Liver (tissue), 9 donors: ENCODE results near the gene ETV6. TPM values are rescaled to one million over a fixed set of nuclear protein-coding genes. Genes with fewer than 3 reads are reported as not detected.

Source experiments
- DNase-seq: peaks from one replicate; pipeline ENCODE4 v3.0.0-alpha.2; 2017; ENCODE audit warnings: low spot score
- H3K27ac ChIP-seq, 2 donors: one replicate each; pipeline ENCODE4 v1.7.0; 2013; ENCODE audit warnings: inconsistent platforms in 2 of 2, low read length in 2 of 2, control low read depth in 1 of 2, low read depth in 1 of 2, mild to moderate bottlenecking in 1 of 2
- H3K27me3 ChIP-seq, 4 donors: one replicate each; pipeline versions ENCODE4 v1.6.1 to v1.7.0; 2013; ENCODE audit warnings: low read length in 3 of 4, inconsistent platforms in 1 of 4, mild to moderate bottlenecking in 1 of 4, moderate library complexity in 1 of 4; ENCODE audit not compliant: control insufficient read depth in 4 of 4, insufficient read depth in 4 of 4
- H3K36me3 ChIP-seq, 4 donors: one replicate each; pipeline versions ENCODE4 v1.6.1 to v1.7.0; 2013; ENCODE audit warnings: low read length in 3 of 4, mild to moderate bottlenecking in 3 of 4, low read depth in 1 of 4, moderate library complexity in 1 of 4; ENCODE audit not compliant: control insufficient read depth in 4 of 4, insufficient read depth in 3 of 4
- H3K4me1 ChIP-seq, 4 donors: one replicate each; pipeline versions ENCODE4 v1.6.1 to v1.7.0; 2013; ENCODE audit warnings: low read length in 3 of 4, mild to moderate bottlenecking in 3 of 4, moderate library complexity in 1 of 4; ENCODE audit not compliant: control insufficient read depth in 4 of 4, insufficient read depth in 4 of 4
- H3K4me3 ChIP-seq, 3 donors: one replicate each; pipeline versions ENCODE4 v1.6.1 to v1.7.0; 2013; ENCODE audit warnings: low read length in 3 of 3, control low read depth in 1 of 3, low read depth in 1 of 3, mild to moderate bottlenecking in 1 of 3
- H3K9ac ChIP-seq, 2 donors: one replicate each; pipeline ENCODE4 v1.7.0; 2013; ENCODE audit warnings: low read length in 2 of 2, mild to moderate bottlenecking in 2 of 2, moderate library complexity in 2 of 2, control low read depth in 1 of 2, low read depth in 1 of 2
- H3K9me3 ChIP-seq, 4 donors: one replicate each; pipeline versions ENCODE4 v1.6.1 to v1.7.0; 2013; ENCODE audit warnings: low read length in 3 of 4; ENCODE audit not compliant: control insufficient read depth in 4 of 4
- ATF3 ChIP-seq: IDR thresholded peaks from 2 replicates; pipeline ENCODE4 v1.6.1; 2016; ENCODE audit warnings: antibody characterized with exemption
- CTCF ChIP-seq: fragments of 150-350 bp; IDR thresholded peaks from 2 replicates; pipeline ENCODE4 v1.5.1; 2017; ENCODE audit warnings: improper control_type of control experiment, low read depth, low read length; ENCODE audit not compliant: missing input control
- FOXA1 ChIP-seq: IDR thresholded peaks from 2 replicates; pipeline ENCODE4 v1.6.1; 2016; ENCODE audit warnings: antibody characterized with exemption
- FOXA2 ChIP-seq: IDR thresholded peaks from 2 replicates; pipeline ENCODE4 v1.6.1; 2016; ENCODE audit warnings: antibody characterized with exemption
- GABPA ChIP-seq, 2 donors: IDR thresholded peaks in 1 of 2; conservative IDR thresholded peaks in 1 of 2; 2 replicates each; pipeline ENCODE4 v1.6.1; 2016; ENCODE audit warnings: antibody characterized with exemption in 2 of 2, mild to moderate bottlenecking in 1 of 2, moderate library complexity in 1 of 2
- HNF4A ChIP-seq, 2 donors: conservative IDR thresholded peaks; 2 replicates each; pipeline ENCODE4 v1.6.1; 2016; ENCODE audit warnings: antibody characterized with exemption in 2 of 2, mild to moderate bottlenecking in 2 of 2
- HNF4G ChIP-seq: IDR thresholded peaks from 2 replicates; pipeline ENCODE4 v1.6.1; 2016; ENCODE audit warnings: antibody characterized with exemption
- NR2F2 ChIP-seq: IDR thresholded peaks from 2 replicates; pipeline ENCODE4 v1.6.1; 2016; ENCODE audit warnings: antibody characterized with exemption
- REST ChIP-seq: IDR thresholded peaks from 2 replicates; pipeline ENCODE4 v1.6.1; 2016; ENCODE audit warnings: antibody characterized with exemption, mild to moderate bottlenecking
- SP1 ChIP-seq: IDR thresholded peaks from 2 replicates; pipeline ENCODE4 v1.6.1; 2018; ENCODE audit warnings: antibody characterized with exemption, mild to moderate bottlenecking
- TAF1 ChIP-seq: conservative IDR thresholded peaks from 2 replicates; pipeline ENCODE4 v1.6.1; 2016; ENCODE audit warnings: antibody characterized with exemption, mild to moderate bottlenecking
- YY1 ChIP-seq: IDR thresholded peaks from 2 replicates; pipeline ENCODE4 v1.6.1; 2016; ENCODE audit warnings: antibody characterized with exemption, mild to moderate bottlenecking
- ZBTB33 ChIP-seq: IDR thresholded peaks from 2 replicates; pipeline ENCODE4 v1.6.1; 2016; ENCODE audit warnings: antibody characterized with exemption
- WGBS: extraction: QIAGEN DNeasy Blood & Tissue Kit; methylation state at CpG from one replicate; pipeline ENCODE4 v1.1.7; 2013; 5-methylcytosine and 5-hydroxymethylcytosine counted together
- polyA plus RNA-seq, 2 donors: library from polyadenylated mRNA; stranded (reverse) in 1 of 2; unstranded in 1 of 2; fragments of 200-250 nt in 1 of 2; fragments of >200 nt in 1 of 2; fragmentation: Nextera tagmentation in 1 of 2; extraction: Ambion mirVana in 1 of 2; gene quantifications; one replicate each; pipeline versions ENCODE4 v1.2.1 to v1.2.3, GENCODE V29; 2013 to 2015
- total RNA-seq, 2 donors: library from RNA; depleted of rRNA; stranded (reverse); fragments of >200 nt; gene quantifications; one replicate each; pipeline ENCODE4 v1.2.3, GENCODE V29; 2014
- donor health status: healthy.
- donor health status: healthy.
- donor health status: healthy.
- donor health status: healthy.
- donor health status: healthy.

The ETV6 gene
- total and polyA plus RNA-seq, 4 donors = 2.0 to 6.2 (median 3.5) TPM

GRCh38 chr12:11693067-11693466 is 43.6 kb downstream of the ETV6 start:
- Histone ChIP-seq H3K4me1 (peaks cover 2 to 25% (median 16%) of the 10 kb centered on the region in 4 donors), H3K27ac (no peak overlapping the region), H3K27me3 (no peaks in the 10 kb centered on the region), H3K9ac (no peak overlapping the region), H3K4me3 (no peak overlapping the region), H3K9me3 (no peaks in the 10 kb centered on the region), H3K36me3 (no peaks in the 10 kb centered on the region)
- no peak for DNase-seq
- TF ChIP-seq REST (no peak), TAF1 (no peak), HNF4G (no peak), CTCF (no peak), GABPA (IDR thresholded peaks at IDR 0.05 in 1 of 2, conservative IDR thresholded peaks at IDR 0.05 in 1 of 2) (no peak), FOXA1 (no peak), NR2F2 (no peak), HNF4A (conservative IDR thresholded peaks at IDR 0.05) (no peak), SP1 (no peak), ATF3 (no peak), YY1 (no peak), FOXA2 (no peak)
- 92% methylated on average over 6 of the region's 6 CpGs for WGBS

- Histone ChIP-seq H3K36me3 (no peaks in the 10 kb centered on the region), H3K27me3 (no peaks in the 10 kb centered on the region), H3K9me3 (no peaks in the 10 kb centered on the region), H3K4me1 (peaks cover 2 to 30% (median 20%) of the 10 kb centered on the region in 4 donors), H3K9ac (no peak overlapping the region), H3K4me3 (no peak overlapping the region), H3K27ac (no peak overlapping the region)
- TF ChIP-seq YY1 (no peak), ZBTB33 (no peak), ATF3 (no peak)
- DNase-seq = no peak
These were observed 44.1 kb downstream of the ETV6 start for GRCh38 chr12:11693601-11694000.
